HG03575 (cell line): Measurements from ENCODE around the gene KLRD1.
A peak's percentile ranks its signal among the peaks of the same experiment; 100 is the strongest.
"Not testable (repeated sequence)": the region's sequence is repeated elsewhere in the genome, so short reads cannot be mapped to it uniquely, and the experiment has no call there.

Experiments used
- ATAC-seq: cut with Tn5 transposase; IDR thresholded peaks from one replicate; pipeline ENCODE4 v1.9.1; 2021; ENCODE audit not compliant: unreplicated experiment, insufficient number of reproducible peaks, low FRiP score; ENCODE audit errors: extremely low read depth

KLRD1 gene

DNA sequence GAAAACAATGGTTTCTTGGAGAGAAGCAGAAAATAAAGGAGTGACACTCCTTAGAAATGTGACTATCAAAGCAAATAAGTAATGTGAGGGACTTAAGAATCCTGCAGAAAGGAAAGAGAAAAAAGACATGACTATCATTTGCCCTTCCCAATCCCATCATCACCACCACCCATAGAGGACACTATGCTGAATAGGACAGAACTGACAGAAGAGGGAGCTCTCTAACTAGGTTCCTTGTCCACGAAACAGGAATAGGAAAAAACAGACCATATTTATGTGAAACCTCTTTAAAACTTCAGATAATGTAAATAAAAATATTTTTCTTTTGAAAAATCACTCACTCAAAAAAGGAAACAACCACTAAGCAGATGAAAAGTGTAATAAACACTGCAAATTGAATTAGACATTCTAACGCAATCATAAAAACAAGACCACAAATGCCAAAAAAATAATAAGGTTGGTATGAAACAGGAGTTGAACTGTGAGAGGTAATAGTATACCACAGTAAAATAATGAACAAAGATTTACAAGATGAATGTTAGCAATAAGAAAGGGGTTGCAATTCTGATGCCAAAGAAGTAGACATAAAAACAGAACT is 24.1 kb downstream of the KLRD1 start:
- no peak for ATAC-seq

DNA sequence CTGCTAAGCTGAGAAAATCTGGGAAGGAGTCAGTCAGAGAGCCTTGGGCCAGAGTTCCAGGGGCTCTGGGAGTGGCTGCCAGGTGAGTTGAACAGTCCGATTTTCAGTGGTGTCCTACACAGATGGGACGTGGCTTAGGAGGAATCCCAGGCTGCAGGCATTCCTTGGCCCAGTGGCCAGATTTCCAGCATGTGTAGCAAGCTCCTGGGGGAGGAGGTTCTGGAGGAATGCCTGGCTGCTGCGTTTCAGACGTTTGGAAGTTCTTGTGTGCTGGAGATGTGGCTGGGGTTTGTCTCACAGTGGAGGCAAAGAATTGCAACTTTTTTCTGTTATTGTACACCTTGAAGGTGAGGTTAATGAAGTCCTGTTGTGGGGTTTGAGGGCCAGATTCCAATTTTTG is 28.5 kb downstream of the KLRD1 start:
- not testable (repeated sequence) for ATAC-seq

DNA sequence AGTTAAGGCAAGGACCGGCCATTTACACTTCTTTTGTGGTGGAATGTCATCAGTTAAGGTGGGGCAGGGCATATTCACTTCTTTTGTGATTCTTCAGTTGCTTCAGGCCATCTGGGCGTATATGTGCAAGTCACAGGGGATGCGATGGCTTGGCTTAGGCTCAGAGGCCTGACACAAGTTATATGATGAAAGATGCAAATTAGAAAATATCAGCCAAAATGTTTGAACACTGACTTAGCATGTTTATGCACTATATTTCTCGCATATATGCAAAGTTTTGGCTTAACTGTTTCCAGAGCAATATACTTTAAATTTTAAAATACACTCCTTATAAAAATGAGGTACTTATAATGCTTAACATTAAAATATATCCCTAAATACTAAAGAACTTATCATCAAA is 30.8 kb downstream of the KLRD1 start:
- not testable (repeated sequence) for ATAC-seq

DNA sequence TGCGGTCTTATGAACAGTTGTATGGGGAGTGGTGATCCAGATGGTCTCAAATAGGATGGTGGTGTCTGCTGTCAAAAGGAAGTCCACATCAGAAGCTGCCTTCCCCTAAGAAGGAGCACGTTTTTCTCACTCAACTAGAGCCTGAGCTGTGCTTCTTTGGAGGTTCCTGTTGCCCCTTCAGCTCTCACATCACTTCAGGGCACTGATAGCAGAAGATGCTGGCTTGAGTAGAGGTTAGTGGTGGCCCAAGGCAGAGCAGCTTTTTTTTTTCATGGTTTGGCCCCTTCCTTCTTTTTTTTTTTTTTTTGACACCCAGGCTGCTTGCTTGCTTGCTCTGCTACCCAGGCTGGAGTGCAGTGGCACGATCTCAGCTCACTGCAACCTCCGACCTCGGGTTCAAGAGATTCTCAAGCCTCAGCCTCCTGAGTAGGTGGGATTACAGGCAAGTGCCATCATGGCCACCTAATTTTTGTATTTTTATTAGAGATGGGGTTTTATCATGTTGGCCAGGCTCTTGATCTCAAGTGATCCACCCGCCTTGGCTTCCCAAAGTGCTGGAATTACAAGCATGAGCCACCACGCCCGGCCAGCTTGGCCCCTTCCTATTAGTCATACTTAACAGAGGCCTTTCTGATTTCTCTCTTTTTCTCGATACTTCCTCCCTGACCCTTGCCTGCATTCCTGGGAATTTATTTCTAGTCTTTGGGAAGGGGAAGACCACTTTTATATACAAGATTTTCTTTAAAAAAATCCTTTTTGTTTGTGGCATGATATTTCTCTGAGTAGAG is 31.6 kb downstream of the KLRD1 start:
- ATAC-seq: no peak

DNA sequence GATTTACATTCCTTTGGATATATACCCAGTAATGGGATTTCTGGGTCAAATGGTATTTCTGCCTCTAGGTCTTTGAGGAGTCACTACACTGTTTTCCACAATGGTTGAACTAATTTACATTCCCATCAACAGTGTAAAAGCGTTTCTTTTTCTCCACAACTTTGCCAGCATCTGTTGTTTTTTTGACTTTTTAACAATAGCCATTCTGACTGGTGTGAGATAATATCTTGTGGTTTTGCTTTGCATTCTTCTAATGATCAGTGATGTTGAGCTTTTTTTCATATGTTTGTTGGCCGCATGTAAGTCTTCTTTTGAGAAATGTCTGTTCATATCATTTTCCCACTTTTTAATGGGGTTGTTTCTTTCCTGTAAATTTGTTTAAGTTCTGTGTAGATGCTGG is 33.3 kb downstream of the KLRD1 start:
- not testable (repeated sequence) for ATAC-seq

GRCh38 chr12:10341892-10342509 is 34.3 kb downstream of the KLRD1 start:
- no peak for ATAC-seq

DNA sequence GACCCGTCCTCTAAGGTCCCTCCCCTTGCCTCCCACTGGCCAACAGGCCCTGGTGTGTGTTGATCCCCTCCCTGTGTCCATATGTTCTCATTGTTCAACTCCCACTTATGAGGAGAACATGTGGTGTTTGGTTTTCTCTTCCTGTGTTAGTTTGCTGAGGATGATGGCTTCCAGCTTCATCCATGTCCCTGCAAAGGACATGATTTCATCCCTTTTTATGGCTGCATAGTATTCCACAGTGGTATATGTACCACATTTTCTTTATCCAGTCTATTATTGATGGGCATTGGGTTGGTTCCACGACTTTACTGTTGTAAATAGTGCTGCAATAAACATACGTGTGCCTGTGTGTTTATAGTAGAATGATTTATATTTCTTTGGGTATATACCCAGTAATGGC is 43.8 kb downstream of the KLRD1 start:
- not testable (repeated sequence) for ATAC-seq

- ATAC-seq: no peak
Measured at GRCh38 chr12:10354071-10354470, 46.4 kb downstream of the KLRD1 start.

DNA sequence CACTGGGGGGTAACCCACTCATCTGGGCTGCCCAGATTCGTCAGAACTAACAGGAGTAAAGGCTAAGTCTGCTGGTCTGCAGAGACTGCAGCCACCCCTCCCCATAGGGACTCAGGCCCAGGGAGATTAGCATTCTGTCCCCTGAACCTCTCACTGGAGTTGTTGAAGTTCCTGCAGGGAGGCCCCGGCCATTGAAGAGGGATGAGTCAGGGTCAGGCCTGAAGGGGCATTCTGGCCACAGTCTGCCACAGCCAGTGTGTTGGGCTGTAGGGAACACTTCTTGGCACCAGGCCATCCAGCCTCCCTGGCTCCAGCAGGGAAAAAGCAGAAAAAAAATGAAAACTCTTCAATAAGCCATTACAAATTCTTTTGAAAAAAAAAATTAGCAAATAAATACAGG is 46.8 kb downstream of the KLRD1 start:
- ATAC-seq: no peak

DNA sequence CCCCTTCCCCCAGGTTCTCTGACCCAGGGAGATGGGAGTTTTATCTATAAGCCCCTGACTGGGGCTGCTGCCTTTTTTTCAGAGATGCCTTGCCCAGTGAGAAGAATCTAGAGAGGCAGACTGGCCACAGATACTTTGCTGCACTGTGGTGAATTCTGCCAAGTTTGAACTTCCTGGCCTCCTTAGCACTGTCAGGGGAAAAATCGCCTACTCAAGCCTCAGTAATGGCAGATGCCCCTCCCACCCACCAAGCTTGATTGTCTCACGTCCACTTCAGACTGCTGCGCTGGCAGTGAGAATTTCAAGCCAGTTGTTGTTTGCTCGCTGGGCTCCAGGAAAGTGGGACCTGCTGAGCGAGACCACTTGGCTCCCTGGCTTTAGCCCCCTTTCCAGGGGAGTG is 50.5 kb downstream of the KLRD1 start:
- ATAC-seq: no peak

- no peak for ATAC-seq
Measured at GRCh38 chr12:10358969-10359368, 51.3 kb downstream of the KLRD1 start.

DNA sequence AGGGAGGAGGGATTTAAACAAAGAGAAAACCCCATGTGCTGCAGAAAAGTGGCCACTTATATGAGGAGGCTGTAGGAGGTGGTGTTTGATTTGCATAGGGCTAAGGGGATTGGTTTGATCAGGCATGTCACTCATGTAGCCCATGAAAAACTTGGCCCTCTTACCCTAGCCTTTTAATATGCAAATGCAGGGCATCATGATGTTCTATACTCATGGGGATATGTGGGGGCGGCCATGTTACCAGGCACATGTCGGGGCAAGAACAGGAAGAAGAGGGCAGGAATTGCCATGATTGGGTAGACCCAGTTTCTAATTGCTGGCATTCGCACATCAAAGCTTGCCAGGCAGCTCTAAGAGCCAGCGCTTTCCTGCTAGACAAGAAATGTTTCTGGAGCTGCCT is 53.4 kb downstream of the KLRD1 start:
- no peak for ATAC-seq

DNA sequence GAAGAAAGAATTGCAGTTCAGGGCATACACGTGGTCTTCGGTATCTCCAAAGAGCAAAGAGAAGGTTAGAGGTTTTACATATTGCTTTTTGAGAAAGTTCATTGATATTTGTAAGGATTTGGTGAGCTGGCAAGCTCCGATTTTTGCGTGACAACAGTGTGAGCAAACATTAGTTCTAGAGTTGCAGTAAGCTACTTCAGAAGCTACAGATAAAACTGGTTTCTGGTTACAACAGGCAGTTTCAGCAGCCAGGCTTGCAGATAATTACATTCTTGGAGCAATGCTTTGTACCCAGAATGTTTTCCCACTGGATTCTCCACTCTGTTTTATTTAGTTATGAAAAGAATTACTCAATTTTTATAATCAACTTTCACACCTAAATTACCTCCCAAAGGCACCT is 54.0 kb downstream of the KLRD1 start:
- ATAC-seq: no peak

- ATAC-seq: no peak
Measured at GRCh38 chr12:10362325-10362724, 54.7 kb downstream of the KLRD1 start.

DNA sequence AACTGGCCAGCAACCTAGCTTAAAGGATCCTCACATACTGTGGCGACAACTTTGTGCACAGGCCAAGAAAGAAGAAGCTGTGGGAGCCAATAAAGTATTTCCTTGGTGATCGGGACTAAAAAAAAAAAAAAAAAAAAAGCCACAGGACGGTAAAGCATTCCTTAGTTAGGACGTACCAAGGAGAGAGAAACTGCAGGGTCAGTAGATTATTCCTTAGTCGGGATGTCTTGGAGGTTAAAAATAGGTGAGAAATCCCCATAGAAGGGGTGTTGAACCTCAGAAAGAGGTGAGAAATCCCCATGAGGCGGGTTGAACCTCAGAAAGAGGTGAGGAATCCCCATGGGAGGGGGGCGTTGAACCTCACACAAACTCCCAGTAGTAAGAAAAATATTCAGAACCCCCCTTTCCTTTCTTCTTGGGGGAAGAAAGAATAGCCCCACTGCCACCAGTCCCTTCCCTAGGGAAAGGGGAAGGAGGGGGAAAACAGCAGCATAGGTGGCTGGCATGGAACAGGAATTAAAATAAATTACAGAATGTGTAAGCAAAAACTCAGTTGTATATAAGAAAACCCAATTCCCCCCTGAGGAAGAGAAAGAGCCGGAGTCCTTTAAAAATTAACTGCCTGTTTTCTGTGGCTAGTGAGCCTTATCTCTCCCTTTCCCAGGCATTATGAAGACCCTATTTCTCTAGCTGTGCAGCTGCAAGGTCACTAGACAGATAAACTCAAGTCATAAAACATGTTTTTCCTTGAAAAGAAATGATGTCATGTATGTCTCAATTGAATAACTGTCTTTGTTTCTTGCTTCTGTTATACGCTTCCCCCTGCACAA is 55.4 kb downstream of the KLRD1 start:
- ATAC-seq: no peak

- no peak for ATAC-seq
Measured at GRCh38 chr12:10363658-10363913, 55.9 kb downstream of the KLRD1 start.

DNA sequence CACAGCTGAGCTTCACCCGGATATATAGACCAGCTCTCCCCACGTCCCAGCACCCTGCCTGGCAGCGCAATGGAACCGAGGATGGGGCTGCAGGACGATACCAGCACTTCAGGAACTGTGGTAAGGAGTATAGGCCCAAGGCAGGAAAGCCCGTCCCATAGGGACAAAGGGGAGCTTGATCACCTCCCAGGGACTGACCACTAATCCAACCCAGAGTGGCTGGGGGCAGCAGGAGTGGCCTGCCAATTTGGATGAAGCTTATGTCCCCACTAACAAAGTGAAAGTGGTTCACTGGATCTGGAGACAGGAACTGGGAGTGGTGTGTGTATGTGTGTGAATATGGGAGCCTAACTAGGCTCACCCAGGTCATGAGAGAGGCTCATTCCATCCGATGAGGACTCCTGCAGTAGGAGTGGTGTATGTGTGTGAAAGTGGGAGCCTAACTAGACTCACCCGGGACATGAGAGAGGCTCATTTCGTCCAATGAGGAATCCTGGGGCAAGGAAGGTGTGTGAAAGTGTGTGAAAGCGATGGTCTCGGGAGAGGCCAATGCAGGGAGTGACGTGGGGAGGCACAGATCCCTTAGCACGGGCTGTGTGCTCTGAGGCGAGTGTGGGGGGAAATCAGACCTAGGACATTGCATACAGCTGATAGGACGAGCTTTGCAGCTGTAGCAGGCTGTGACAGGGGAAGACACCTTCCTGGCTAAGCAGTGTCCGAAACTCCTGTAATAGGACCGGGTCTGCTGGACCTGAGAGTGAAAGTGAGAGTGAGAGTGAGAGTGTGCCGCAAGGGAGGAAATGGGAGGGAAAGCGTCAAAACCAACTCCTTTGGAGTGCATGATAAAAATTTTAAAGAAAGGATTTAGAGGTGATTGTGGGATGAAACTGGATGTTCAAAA is 56.5 kb downstream of the KLRD1 start:
- ATAC-seq: peak; percentile 69

GRCh38 chr12:10364815-10365622 is 57.3 kb downstream of the KLRD1 start:
- ATAC-seq: peak; percentile 26
